Neural progenitor cell (in vitro differentiated cells): Measurements from ENCODE around the gene CHPF2. TPM values are rescaled to one million over a fixed set of nuclear protein-coding genes. Genes with fewer than 3 reads are reported as not detected.

ENCODE experiments used
- DNase-seq: peaks from one replicate; pipeline ENCODE4 v3.0.0-alpha.2; 2016; ENCODE audit warnings: low spot score
- H2AFZ ChIP-seq: fragments of 200-600 bp; sonication (generic); replicated peaks from 2 replicates; pipeline ENCODE4 v1.6.1; 2016; ENCODE audit warnings: antibody characterized with exemption
- H3F3A ChIP-seq: fragments of 200-600 bp; sonication (generic); 2 replicates; pipeline ENCODE4 v1.6.1; 2016; ENCODE audit warnings: antibody characterized with exemption, low read depth
- H3K27ac ChIP-seq: fragments of 200-600 bp; sonication (generic); 2 replicates; pipeline ENCODE4 v1.5.1; 2016; ENCODE audit warnings: mild to moderate bottlenecking
- H3K27me3 ChIP-seq: fragments of 200-600 bp; sonication (generic); 2 replicates; pipeline ENCODE4 v1.6.1; 2016; ENCODE audit warnings: mild to moderate bottlenecking, moderate library complexity
- H3K36me3 ChIP-seq: fragments of 200-600 bp; sonication (generic); 2 replicates; pipeline ENCODE4 v1.5.1; 2016
- H3K4me1 ChIP-seq: fragments of 200-600 bp; sonication (generic); 2 replicates; pipeline ENCODE4 v1.6.1; 2016; ENCODE audit warnings: mixed run types
- H3K4me2 ChIP-seq: fragments of 200-600 bp; sonication (generic); 2 replicates; pipeline ENCODE4 v1.6.1; 2016
- H3K4me3 ChIP-seq: fragments of 200-600 bp; sonication (generic); 2 replicates; pipeline ENCODE4 v1.5.1; 2016
- H3K79me2 ChIP-seq: fragments of 200-600 bp; sonication (generic); 2 replicates; pipeline ENCODE4 v1.6.1; 2016; ENCODE audit warnings: low read depth
- H3K9ac ChIP-seq: fragments of 200-600 bp; sonication (generic); 2 replicates; pipeline ENCODE4 v1.6.1; 2016
- H3K9me3 ChIP-seq: fragments of 200-600 bp; sonication (generic); 2 replicates; pipeline ENCODE4 v1.5.1; 2016; ENCODE audit warnings: low read depth
- H4K20me1 ChIP-seq: fragments of 200-600 bp; sonication (generic); 2 replicates; pipeline ENCODE4 v1.6.1; 2016; ENCODE audit warnings: low read depth
- H3K27ac Mint-ChIP-seq: 3 replicates; pipeline ENCODE4 v1.8.0; 2021; ENCODE audit warnings: mixed read lengths
- H3K27me3 Mint-ChIP-seq: 2 replicates; pipeline ENCODE4 v1.8.0; 2022; ENCODE audit warnings: low read depth, mild to moderate bottlenecking, inconsistent platforms, moderate library complexity, mixed read lengths; ENCODE audit not compliant: insufficient read depth
- H3K36me3 Mint-ChIP-seq: 3 replicates; pipeline ENCODE4 v1.8.0; 2021; ENCODE audit warnings: mixed read lengths
- H3K4me1 Mint-ChIP-seq: 3 replicates; pipeline ENCODE4 v1.8.0; 2021; ENCODE audit warnings: mixed read lengths
- H3K4me3 Mint-ChIP-seq: 3 replicates; pipeline ENCODE4 v1.8.0; 2021; ENCODE audit warnings: mild to moderate bottlenecking, moderate library complexity, mixed read lengths
- H3K9me3 Mint-ChIP-seq: 3 replicates; pipeline ENCODE4 v1.8.0; 2020; ENCODE audit warnings: mixed read lengths
- EZH2 ChIP-seq: fragments of 200-600 bp; sonication (generic); IDR thresholded peaks from 2 replicates; pipeline ENCODE4 v1.6.1; 2017; ENCODE audit warnings: antibody characterized with exemption, mild to moderate bottlenecking, moderate library complexity
- EZH2phosphoT487 ChIP-seq: fragments of 200-600 bp; sonication (generic); IDR thresholded peaks from 2 replicates; pipeline ENCODE4 v1.6.1; 2017; ENCODE audit warnings: antibody characterized with exemption
- total RNA-seq: library from RNA; depleted of rRNA; stranded (reverse); fragments of >200 nt; gene quantifications from 2 replicates; pipeline ENCODE4 v1.2.3, GENCODE V29; 2015; ENCODE audit warnings: low replicate concordance
- TF ChIP-seq, protein P1 (sequence below): fragments of 200-600 bp; sonication (generic); IDR thresholded peaks from 2 replicates; pipeline ENCODE4 v1.5.1; 2017; ENCODE audit warnings: antibody characterized with exemption, mild to moderate bottlenecking

CHPF2 gene
- total RNA-seq, 1 donor from 2014 or later, result 8.8 TPM

DNA sequence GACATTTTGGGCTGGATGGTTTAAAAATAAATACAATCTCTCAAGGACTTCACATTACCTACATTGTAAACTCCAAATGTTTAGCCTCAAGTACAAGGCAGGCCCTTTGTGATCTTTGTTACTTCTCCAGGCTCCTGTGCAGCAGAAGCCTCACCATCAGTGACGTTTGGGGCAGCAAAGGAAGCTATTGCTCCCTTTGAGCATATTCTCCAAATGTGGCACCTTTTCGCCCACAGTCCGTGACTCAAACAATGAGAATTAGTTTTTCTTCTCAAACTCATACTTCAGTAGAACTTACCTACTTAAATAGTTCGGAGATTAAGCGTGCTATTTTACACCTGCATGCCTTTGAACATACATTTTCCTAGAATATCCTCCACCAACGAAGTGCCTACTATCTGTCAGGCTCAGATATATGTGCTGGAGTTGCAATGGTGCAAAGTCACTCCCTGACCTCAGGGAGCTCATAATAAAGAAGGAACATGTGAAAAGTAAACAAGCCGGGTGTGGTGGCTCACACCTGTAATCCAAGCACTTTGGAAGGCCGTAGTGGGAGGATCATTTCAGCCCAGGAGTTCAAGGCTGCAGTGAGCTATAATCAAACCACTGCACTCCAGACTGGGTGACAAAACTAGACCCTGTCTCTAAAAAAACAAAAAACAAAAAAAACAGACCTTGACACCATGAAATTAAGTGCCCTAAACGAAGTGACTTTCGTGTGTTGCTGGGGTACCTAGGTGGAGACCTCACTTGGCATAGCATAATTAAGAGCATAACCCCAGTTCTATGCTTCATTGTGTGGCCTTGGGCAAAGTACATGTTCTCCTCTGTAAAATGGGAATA is 4.0 kb upstream of the CHPF2 start:
- peaks cover 11% of the 10 kb centered on the region for H3K36me3 Mint-ChIP-seq
- peak overlapping the region; percentile 63 for H2AFZ ChIP-seq

DNA sequence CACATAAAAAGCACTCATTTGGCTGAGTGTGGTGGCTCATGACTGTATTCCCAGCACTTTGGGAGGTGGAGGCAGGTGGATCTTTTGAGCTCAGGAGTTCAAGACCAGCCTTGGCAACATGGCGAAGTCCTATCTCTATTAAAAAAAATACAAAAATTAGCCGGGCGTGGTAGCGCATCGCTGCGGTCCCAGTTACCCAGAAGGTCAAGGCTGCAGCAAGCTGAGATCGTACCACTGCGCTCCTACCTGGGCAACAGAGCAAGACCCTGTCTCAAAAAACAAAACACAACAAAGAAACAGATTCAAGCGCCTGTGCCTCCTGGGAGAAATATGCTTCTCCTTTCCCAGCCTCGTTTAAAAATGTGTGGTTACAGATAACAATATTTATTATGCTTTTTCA is 3.0 kb upstream of the CHPF2 start:
- Histone ChIP-seq H4K20me1 (peaks cover 29% of the 10 kb centered on the region), H3K36me3 (no peaks in the 10 kb centered on the region), H3K27ac (no peak overlapping the region), H3K4me3 (no peak overlapping the region), H3F3A (peaks cover 19% of the 10 kb centered on the region), H3K9me3 (no peaks in the 10 kb centered on the region), H3K9ac (no peak overlapping the region), H3K79me2 (peaks cover 37% of the 10 kb centered on the region), H3K27me3 (no peaks in the 10 kb centered on the region), H3K4me2 (no peak overlapping the region), H2AFZ (no peak overlapping the region), H3K4me1 (peaks cover 34% of the 10 kb centered on the region)
- Mint-ChIP-seq H3K36me3 (peaks cover 8% of the 10 kb centered on the region), H3K9me3 (no peaks in the 10 kb centered on the region), H3K27ac (no peak overlapping the region), H3K4me3 (no peak overlapping the region), H3K27me3 (peaks cover 11% of the 10 kb centered on the region), H3K4me1 (peaks cover 54% of the 10 kb centered on the region)
- TF ChIP-seq, protein P1, sequence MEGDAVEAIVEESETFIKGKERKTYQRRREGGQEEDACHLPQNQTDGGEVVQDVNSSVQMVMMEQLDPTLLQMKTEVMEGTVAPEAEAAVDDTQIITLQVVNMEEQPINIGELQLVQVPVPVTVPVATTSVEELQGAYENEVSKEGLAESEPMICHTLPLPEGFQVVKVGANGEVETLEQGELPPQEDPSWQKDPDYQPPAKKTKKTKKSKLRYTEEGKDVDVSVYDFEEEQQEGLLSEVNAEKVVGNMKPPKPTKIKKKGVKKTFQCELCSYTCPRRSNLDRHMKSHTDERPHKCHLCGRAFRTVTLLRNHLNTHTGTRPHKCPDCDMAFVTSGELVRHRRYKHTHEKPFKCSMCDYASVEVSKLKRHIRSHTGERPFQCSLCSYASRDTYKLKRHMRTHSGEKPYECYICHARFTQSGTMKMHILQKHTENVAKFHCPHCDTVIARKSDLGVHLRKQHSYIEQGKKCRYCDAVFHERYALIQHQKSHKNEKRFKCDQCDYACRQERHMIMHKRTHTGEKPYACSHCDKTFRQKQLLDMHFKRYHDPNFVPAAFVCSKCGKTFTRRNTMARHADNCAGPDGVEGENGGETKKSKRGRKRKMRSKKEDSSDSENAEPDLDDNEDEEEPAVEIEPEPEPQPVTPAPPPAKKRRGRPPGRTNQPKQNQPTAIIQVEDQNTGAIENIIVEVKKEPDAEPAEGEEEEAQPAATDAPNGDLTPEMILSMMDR, result no peak
- TF ChIP-seq EZH2, result no peak
- no peak for TF ChIP-seq EZH2phosphoT487
- DNase-seq, result no peak

More for the DNA sequence above, 4.0 kb upstream of the CHPF2 start:
- TF ChIP-seq EZH2phosphoT487, result no peak
- TF ChIP-seq, protein P1, result no peak
- no peak for TF ChIP-seq EZH2
- Histone ChIP-seq H3K9me3 (no peaks in the 10 kb centered on the region), H3K79me2 (peaks cover 27% of the 10 kb centered on the region), H3K9ac (no peak overlapping the region), H3K4me2 (peak overlapping the region; percentile 85), H3F3A (peaks cover 19% of the 10 kb centered on the region), H3K4me3 (peak overlapping the region; percentile 94), H3K27me3 (no peaks in the 10 kb centered on the region), H4K20me1 (peaks cover 19% of the 10 kb centered on the region), H3K27ac (peak overlapping the region; percentile 85), H3K36me3 (no peaks in the 10 kb centered on the region), H3K4me1 (peaks cover 27% of the 10 kb centered on the region)
- Mint-ChIP-seq H3K9me3 (no peaks in the 10 kb centered on the region), H3K27ac (peak overlapping the region; percentile 100), H3K4me1 (peaks cover 47% of the 10 kb centered on the region), H3K27me3 (peaks cover 11% of the 10 kb centered on the region), H3K4me3 (peak overlapping the region; percentile 93)
- no peak for DNase-seq

DNA sequence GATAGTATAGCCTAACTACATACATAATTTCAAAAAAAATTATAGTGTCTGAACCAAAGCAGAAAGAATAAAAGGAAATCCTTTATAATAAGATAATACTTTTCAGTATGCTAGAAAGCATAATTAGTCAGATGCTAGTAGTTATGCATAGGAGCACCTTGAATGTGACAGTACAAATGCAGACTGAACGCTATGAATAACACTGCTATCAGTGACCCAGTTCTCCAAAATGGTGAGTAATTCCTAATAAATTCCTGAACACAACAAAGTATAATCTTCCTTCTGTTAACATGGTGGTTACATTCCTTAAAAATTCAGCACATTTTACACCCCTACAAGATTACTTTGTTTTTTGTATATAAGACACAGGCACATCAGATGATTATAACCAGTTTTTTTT is 1.2 kb upstream of the CHPF2 start:
- Histone ChIP-seq H3K4me2 (peak overlapping the region; percentile 95), H2AFZ (no peak overlapping the region), H3K36me3 (no peaks in the 10 kb centered on the region), H3K9ac (no peak overlapping the region), H3K4me1 (peaks cover 28% of the 10 kb centered on the region), H3K27ac (no peak overlapping the region), H4K20me1 (peaks cover 20% of the 10 kb centered on the region), H3K27me3 (no peaks in the 10 kb centered on the region), H3K4me3 (no peak overlapping the region), H3K9me3 (no peaks in the 10 kb centered on the region), H3K79me2 (peaks cover 33% of the 10 kb centered on the region), H3F3A (peaks cover 19% of the 10 kb centered on the region)
- H3K4me3 Mint-ChIP-seq, result peak overlapping the region; percentile 98
- no peaks in the 10 kb centered on the region for H3K9me3 Mint-ChIP-seq
- H3K36me3 Mint-ChIP-seq, result no peaks in the 10 kb centered on the region
- H3K27ac Mint-ChIP-seq, result no peak overlapping the region
- peaks cover 46% of the 10 kb centered on the region for H3K4me1 Mint-ChIP-seq
- peaks cover 11% of the 10 kb centered on the region for H3K27me3 Mint-ChIP-seq
- no peak for DNase-seq
- no peak for TF ChIP-seq EZH2phosphoT487
- TF ChIP-seq EZH2, result no peak
- TF ChIP-seq, protein P1, result no peak
